HCT116 (cell line): ENCODE results near the gene SIRPG. TPM values are rescaled to one million over a fixed set of nuclear protein-coding genes. Genes with fewer than 3 reads are reported as not detected.

ENCODE experiments used
- ATAC-seq: fragments of 200-7000 bp; cut with Tn5 transposase; 2 replicates; pipeline ENCODE4 v1.9.1; 2020; ENCODE audit warnings: mild to moderate bottlenecking, moderate library complexity
- BruUV-seq: library from RNA; stranded (reverse); fragments of 400-500 nt; replicated peaks from 2 replicates; lab custom pipeline; 2021; lab: Mats Ljungman, UMichigan
- CTCF ChIA-PET: fragments of 300-600 bp; sonication (Branson Sonifier 250); formaldehyde crosslinking; loops from one replicate; lab custom pipeline; 2021; ENCODE audit warnings: antibody characterized with exemption; lab: Charles Lee
- POLR2A ChIA-PET: fragments of 300-600, 350-600 bp; sonication (Branson Sonifier 250); formaldehyde crosslinking; loops from one replicate; lab custom pipeline; 2021; ENCODE audit warnings: antibody characterized with exemption; lab: Charles Lee
- RAD21 ChIA-PET, 2 experiments: fragments of 300-600 bp; sonication (Branson Sonifier 250); formaldehyde crosslinking; loops; one replicate each; lab custom pipeline; 2023; ENCODE audit warnings: low total read pairs in 2 of 2; ENCODE audit not compliant: uncharacterized antibody in 2 of 2, unreplicated experiment in 2 of 2, low non-redundant PET in 1 of 2; lab: Charles Lee
- DNase-seq: peaks from one replicate; pipeline ENCODE4 v3.0.0-alpha.2; 2010; ENCODE audit warnings: low read depth, low spot score
- H2AFZ ChIP-seq: fragments of 200-600 bp; shearing (Covaris generic), sonication (generic); 2 replicates; pipeline ENCODE4 v1.6.1; 2017; ENCODE audit warnings: low read depth, mixed run types, mixed read lengths, antibody characterized with exemption, low read length; ENCODE audit not compliant: poor library complexity, severe bottlenecking
- H3K27ac ChIP-seq: 2 replicates; pipeline ENCODE4 v1.5.1; 2012; ENCODE audit warnings: low read depth, low read length
- H3K27me3 ChIP-seq: fragments of 200-600 bp; sonication (generic); 2 replicates; pipeline ENCODE4 v1.6.1; 2016; ENCODE audit warnings: mixed run types, low read length, mixed read lengths; ENCODE audit not compliant: insufficient read depth
- H3K36me3 ChIP-seq, 2 experiments: fragments of 200-500 bp in 1 of 2; fragments of 200-600 bp in 1 of 2; sonication (Bioruptor generic) in 1 of 2; sonication (generic) in 1 of 2; 2 replicates each; pipeline versions ENCODE4 v1.5.1 to v1.6.1; 2014 to 2016; ENCODE audit warnings: low read length in 2 of 2, inconsistent platforms in 1 of 2, mixed read lengths in 1 of 2, mixed run types in 1 of 2; ENCODE audit not compliant: insufficient read depth in 2 of 2, control insufficient read depth in 1 of 2
- H3K4me1 ChIP-seq, 2 experiments: fragments of 200-600 bp in 1 of 2; sonication (generic) in 1 of 2; 2 replicates each; pipeline versions ENCODE4 v1.5.1 to v1.6.1; 2012 to 2017; ENCODE audit warnings: low read length in 2 of 2, inconsistent platforms in 1 of 2, mild to moderate bottlenecking in 1 of 2, mixed read lengths in 1 of 2, mixed run types in 1 of 2, moderate library complexity in 1 of 2; ENCODE audit not compliant: insufficient read depth in 2 of 2, control insufficient read depth in 1 of 2
- H3K4me2 ChIP-seq: fragments of 200-600 bp; sonication (generic); 2 replicates; pipeline ENCODE4 v1.6.1; 2017; ENCODE audit warnings: mixed run types, low read length, mixed read lengths
- H3K4me3 ChIP-seq, 2 experiments: fragments of 200-600 bp in 1 of 2; sonication (generic) in 1 of 2; replicated peaks in 1 of 2; 2 replicates each; pipeline ENCODE4 v1.5.1; 2011 to 2016; ENCODE audit warnings: low read length in 2 of 2, control low read depth in 1 of 2, low read depth in 1 of 2, mild to moderate bottlenecking in 1 of 2, mixed read lengths in 1 of 2, mixed run types in 1 of 2
- H3K79me2 ChIP-seq: fragments of 200-600 bp; sonication (generic); 2 replicates; pipeline ENCODE4 v1.6.1; 2017; ENCODE audit warnings: mild to moderate bottlenecking, mixed run types, low read length, moderate library complexity, mixed read lengths; ENCODE audit not compliant: insufficient read depth
- H3K9ac ChIP-seq: fragments of 200-600 bp; sonication (generic); 2 replicates; pipeline ENCODE4 v1.6.1; 2016; ENCODE audit warnings: low read length, mixed read lengths
- H3K9me2 ChIP-seq: fragments of 200-600 bp; sonication (generic), shearing (Covaris generic); 2 replicates; pipeline ENCODE4 v1.6.1; 2017; ENCODE audit warnings: mixed run types, mild to moderate bottlenecking, moderate library complexity; ENCODE audit not compliant: insufficient read depth
- H3K9me3 ChIP-seq, 2 experiments: fragments of 200-500 bp in 1 of 2; fragments of 200-600 bp in 1 of 2; sonication (Bioruptor generic) in 1 of 2; sonication (generic) in 1 of 2; 2 replicates each; pipeline ENCODE4 v1.6.1; 2014 to 2017; ENCODE audit warnings: low read length in 2 of 2, mixed read lengths in 2 of 2, inconsistent platforms in 1 of 2, low read depth in 1 of 2, mild to moderate bottlenecking in 1 of 2, mixed run types in 1 of 2, moderate library complexity in 1 of 2; ENCODE audit not compliant: control insufficient read depth in 1 of 2, insufficient read depth in 1 of 2
- H4K20me1 ChIP-seq: fragments of 200-600 bp; sonication (generic), shearing (Covaris generic); 2 replicates; pipeline ENCODE4 v1.6.1; 2017; ENCODE audit warnings: mixed run types, mild to moderate bottlenecking, moderate library complexity; ENCODE audit not compliant: insufficient read depth
- CBX3 ChIP-seq: IDR thresholded peaks from 2 replicates; pipeline ENCODE4 v1.6.1; 2012; ENCODE audit warnings: low read depth
- CEBPB ChIP-seq: IDR thresholded peaks from 2 replicates; pipeline ENCODE4 v1.6.1; 2012; ENCODE audit warnings: low read depth
- EGR1 ChIP-seq: IDR thresholded peaks from 2 replicates; pipeline ENCODE4 v1.6.1; 2012; ENCODE audit warnings: low read depth
- ELF1 ChIP-seq: IDR thresholded peaks from 2 replicates; pipeline ENCODE4 v1.6.1; 2012; ENCODE audit warnings: low read depth, borderline replicate concordance
- EZH2 ChIP-seq: fragments of 200-600 bp; sonication (generic); IDR thresholded peaks from 2 replicates; pipeline ENCODE4 v1.6.1; 2017; ENCODE audit warnings: antibody characterized with exemption, mixed run types
- EZH2phosphoT487 ChIP-seq: fragments of 200-600 bp; IDR thresholded peaks from 2 replicates; pipeline ENCODE4 v1.6.1; 2018; ENCODE audit warnings: antibody characterized with exemption, borderline replicate concordance
- FOSL1 ChIP-seq: IDR thresholded peaks from 2 replicates; pipeline ENCODE4 v1.6.1; 2012; ENCODE audit warnings: low read depth
- JUND ChIP-seq: IDR thresholded peaks from 2 replicates; pipeline ENCODE4 v1.6.1; 2012
- POLR2A ChIP-seq: IDR thresholded peaks from 2 replicates; pipeline ENCODE4 v1.7.0; 2011; ENCODE audit warnings: borderline replicate concordance; ENCODE audit not compliant: insufficient read depth, insufficient read length; ENCODE audit errors: extremely low read depth
- SP1 ChIP-seq: IDR thresholded peaks from 2 replicates; pipeline ENCODE4 v1.6.1; 2012; ENCODE audit warnings: low read depth
- SRF ChIP-seq: IDR thresholded peaks from 2 replicates; pipeline ENCODE4 v1.6.1; 2012; ENCODE audit warnings: low read depth
- TCF7L2 ChIP-seq: IDR thresholded peaks from 2 replicates; pipeline ENCODE4 v1.7.0; 2011; ENCODE audit warnings: borderline replicate concordance, inconsistent platforms; ENCODE audit not compliant: insufficient read depth, insufficient read length; ENCODE audit errors: extremely low read depth
- ZNF274 ChIP-seq: fragments of 200-500 bp; sonication (Bioruptor generic); IDR thresholded peaks from 2 replicates; pipeline ENCODE4 v1.6.1; 2014; ENCODE audit warnings: mild to moderate bottlenecking, low read depth, low read length, inconsistent platforms
- intact Hi-C: fragments of 100-400 bp; cut with micrococcal nuclease; formaldehyde crosslinking; loops from 2 replicates; pipeline ENCODE4 v1.10.0; 2022
- total RNA-seq: library from RNA; stranded (reverse); gene quantifications from one replicate; pipeline ENCODE4 v1.2.1, GENCODE V29; 2021; ENCODE audit not compliant: unreplicated experiment
- TF ChIP-seq, protein P1 (sequence below): IDR thresholded peaks from 2 replicates; pipeline ENCODE4 v1.6.1; 2012; ENCODE audit warnings: low read depth
- TF ChIP-seq, protein P2 (sequence below): IDR thresholded peaks from 2 replicates; pipeline ENCODE4 v1.6.1; 2012
- TF ChIP-seq, protein P3 (sequence below): IDR thresholded peaks from 2 replicates; pipeline ENCODE4 v1.6.1; 2011; ENCODE audit warnings: mild to moderate bottlenecking, low read length, moderate library complexity; ENCODE audit not compliant: insufficient replicate concordance; ENCODE audit errors: extremely low read depth

SIRPG gene
- total RNA-seq, 1 experiment from 2014 or later: not detected

DNA sequence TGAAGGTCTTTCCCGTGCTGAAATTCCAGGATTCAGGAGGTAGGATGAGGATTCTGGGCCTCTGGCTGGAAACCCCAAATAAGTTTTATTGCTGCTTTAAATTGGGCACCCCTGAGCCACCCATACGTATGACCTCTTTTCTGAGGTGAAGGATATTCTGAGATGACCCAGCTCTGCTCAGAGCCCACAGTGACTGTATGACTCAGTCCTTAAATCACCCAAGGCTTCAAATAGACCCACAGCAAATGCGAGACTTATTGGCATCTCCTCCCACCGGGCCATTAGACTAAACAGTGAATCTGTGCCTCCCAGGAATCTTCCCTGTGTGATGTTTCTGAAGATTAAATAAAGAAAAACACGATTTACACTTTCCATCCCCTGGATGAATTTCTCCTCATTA, 9.5 kb downstream of the SIRPG start:
- ChIA-PET POLR2A (no interaction called here), RAD21 (no interaction called here), CTCF (no interaction called here)
- Histone ChIP-seq H3K9me2 (no peaks in the 10 kb centered on the region), H3K9ac (no peak overlapping the region), H3K4me1 (no peaks in the 10 kb centered on the region), H3K4me3 (no peak overlapping the region), H3K27ac (no peak overlapping the region), H3K36me3 (no peaks in the 10 kb centered on the region), H3K9me3 (no peaks in the 10 kb centered on the region), H3K4me2 (no peak overlapping the region), H3K27me3 (peaks cover 19% of the 10 kb centered on the region), H2AFZ (no peak overlapping the region), H3K79me2 (no peaks in the 10 kb centered on the region), H4K20me1 (no peaks in the 10 kb centered on the region)
- DNase-seq (no peak), ATAC-seq (no peak)
- no TSS peak for BruUV-seq
- intact Hi-C loops: no loop called here
- no peak for TF ChIP-seq EZH2phosphoT487
- no peak for TF ChIP-seq POLR2A
- TF ChIP-seq EGR1: no peak
- no peak for TF ChIP-seq TCF7L2
- TF ChIP-seq ZNF274: no peak
- TF ChIP-seq CEBPB: no peak
- TF ChIP-seq, protein P1, sequence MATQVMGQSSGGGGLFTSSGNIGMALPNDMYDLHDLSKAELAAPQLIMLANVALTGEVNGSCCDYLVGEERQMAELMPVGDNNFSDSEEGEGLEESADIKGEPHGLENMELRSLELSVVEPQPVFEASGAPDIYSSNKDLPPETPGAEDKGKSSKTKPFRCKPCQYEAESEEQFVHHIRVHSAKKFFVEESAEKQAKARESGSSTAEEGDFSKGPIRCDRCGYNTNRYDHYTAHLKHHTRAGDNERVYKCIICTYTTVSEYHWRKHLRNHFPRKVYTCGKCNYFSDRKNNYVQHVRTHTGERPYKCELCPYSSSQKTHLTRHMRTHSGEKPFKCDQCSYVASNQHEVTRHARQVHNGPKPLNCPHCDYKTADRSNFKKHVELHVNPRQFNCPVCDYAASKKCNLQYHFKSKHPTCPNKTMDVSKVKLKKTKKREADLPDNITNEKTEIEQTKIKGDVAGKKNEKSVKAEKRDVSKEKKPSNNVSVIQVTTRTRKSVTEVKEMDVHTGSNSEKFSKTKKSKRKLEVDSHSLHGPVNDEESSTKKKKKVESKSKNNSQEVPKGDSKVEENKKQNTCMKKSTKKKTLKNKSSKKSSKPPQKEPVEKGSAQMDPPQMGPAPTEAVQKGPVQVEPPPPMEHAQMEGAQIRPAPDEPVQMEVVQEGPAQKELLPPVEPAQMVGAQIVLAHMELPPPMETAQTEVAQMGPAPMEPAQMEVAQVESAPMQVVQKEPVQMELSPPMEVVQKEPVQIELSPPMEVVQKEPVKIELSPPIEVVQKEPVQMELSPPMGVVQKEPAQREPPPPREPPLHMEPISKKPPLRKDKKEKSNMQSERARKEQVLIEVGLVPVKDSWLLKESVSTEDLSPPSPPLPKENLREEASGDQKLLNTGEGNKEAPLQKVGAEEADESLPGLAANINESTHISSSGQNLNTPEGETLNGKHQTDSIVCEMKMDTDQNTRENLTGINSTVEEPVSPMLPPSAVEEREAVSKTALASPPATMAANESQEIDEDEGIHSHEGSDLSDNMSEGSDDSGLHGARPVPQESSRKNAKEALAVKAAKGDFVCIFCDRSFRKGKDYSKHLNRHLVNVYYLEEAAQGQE: no peak
- TF ChIP-seq EZH2: no peak
- TF ChIP-seq, protein P2, sequence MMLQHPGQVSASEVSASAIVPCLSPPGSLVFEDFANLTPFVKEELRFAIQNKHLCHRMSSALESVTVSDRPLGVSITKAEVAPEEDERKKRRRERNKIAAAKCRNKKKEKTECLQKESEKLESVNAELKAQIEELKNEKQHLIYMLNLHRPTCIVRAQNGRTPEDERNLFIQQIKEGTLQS: no peak
- no peak for TF ChIP-seq JUND
- no peak for TF ChIP-seq SP1
- TF ChIP-seq, protein P3, sequence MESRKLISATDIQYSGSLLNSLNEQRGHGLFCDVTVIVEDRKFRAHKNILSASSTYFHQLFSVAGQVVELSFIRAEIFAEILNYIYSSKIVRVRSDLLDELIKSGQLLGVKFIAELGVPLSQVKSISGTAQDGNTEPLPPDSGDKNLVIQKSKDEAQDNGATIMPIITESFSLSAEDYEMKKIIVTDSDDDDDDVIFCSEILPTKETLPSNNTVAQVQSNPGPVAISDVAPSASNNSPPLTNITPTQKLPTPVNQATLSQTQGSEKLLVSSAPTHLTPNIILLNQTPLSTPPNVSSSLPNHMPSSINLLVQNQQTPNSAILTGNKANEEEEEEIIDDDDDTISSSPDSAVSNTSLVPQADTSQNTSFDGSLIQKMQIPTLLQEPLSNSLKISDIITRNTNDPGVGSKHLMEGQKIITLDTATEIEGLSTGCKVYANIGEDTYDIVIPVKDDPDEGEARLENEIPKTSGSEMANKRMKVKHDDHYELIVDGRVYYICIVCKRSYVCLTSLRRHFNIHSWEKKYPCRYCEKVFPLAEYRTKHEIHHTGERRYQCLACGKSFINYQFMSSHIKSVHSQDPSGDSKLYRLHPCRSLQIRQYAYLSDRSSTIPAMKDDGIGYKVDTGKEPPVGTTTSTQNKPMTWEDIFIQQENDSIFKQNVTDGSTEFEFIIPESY: no peak
- no peak for TF ChIP-seq SRF
- TF ChIP-seq ELF1: no peak
- no peak for TF ChIP-seq CBX3
- no peak for TF ChIP-seq FOSL1
